GM23338 (cell line): ENCODE results near the gene BDH1. TPM values are rescaled to one million over a fixed set of nuclear protein-coding genes. Genes with fewer than 3 reads are reported as not detected.

Experiments
- ATAC-seq: fragments of 200-7000 bp; cut with Tn5 transposase; 3 replicates; pipeline ENCODE4 v1.9.1; 2020
- DNase-seq: peaks from one replicate; pipeline ENCODE4 v3.0.0-alpha.2; 2015; ENCODE audit warnings: low spot score
- H2AFZ ChIP-seq: fragments of 200-600 bp; sonication (generic); 2 replicates; pipeline ENCODE4 v1.8.0; 2016; ENCODE audit warnings: antibody characterized with exemption, mild to moderate bottlenecking, moderate library complexity
- H3F3A ChIP-seq: fragments of 200-600 bp; sonication (generic); replicated peaks from 2 replicates; pipeline ENCODE4 v1.8.0; 2017; ENCODE audit warnings: antibody characterized with exemption, mixed run types, low read depth
- H3K27ac ChIP-seq: fragments of 200-600 bp; sonication (generic); 2 replicates; pipeline ENCODE4 v1.6.1; 2016; ENCODE audit warnings: low read depth
- H3K27me3 ChIP-seq: fragments of 200-600 bp; sonication (generic); 2 replicates; pipeline ENCODE4 v1.8.0; 2016; ENCODE audit warnings: mild to moderate bottlenecking, mixed run types, moderate library complexity; ENCODE audit not compliant: insufficient read depth
- H3K36me3 ChIP-seq: fragments of 200-600 bp; sonication (generic); 2 replicates; pipeline ENCODE4 v1.8.0; 2016; ENCODE audit warnings: mild to moderate bottlenecking; ENCODE audit not compliant: insufficient read depth
- H3K4me1 ChIP-seq: fragments of 200-600 bp; sonication (generic); 2 replicates; pipeline ENCODE4 v1.8.0; 2016; ENCODE audit warnings: mild to moderate bottlenecking, moderate library complexity; ENCODE audit not compliant: insufficient read depth
- H3K4me2 ChIP-seq: fragments of 200-600 bp; sonication (generic); 2 replicates; pipeline ENCODE4 v1.7.1; 2017; ENCODE audit warnings: mixed run types
- H3K4me3 ChIP-seq: fragments of 200-600 bp; sonication (generic); 2 replicates; pipeline ENCODE4 v1.6.1; 2016; ENCODE audit warnings: mixed run types
- H3K79me2 ChIP-seq: fragments of 200-600 bp; sonication (generic); replicated peaks from 2 replicates; pipeline ENCODE4 v1.8.0; 2017; ENCODE audit warnings: mild to moderate bottlenecking; ENCODE audit not compliant: insufficient read depth
- H3K9me2 ChIP-seq: fragments of 200-600 bp; sonication (generic); 2 replicates; pipeline ENCODE4 v1.8.0; 2017; ENCODE audit not compliant: insufficient read depth
- H4K20me1 ChIP-seq: fragments of 200-600 bp; sonication (generic); replicated peaks from 2 replicates; pipeline ENCODE4 v1.8.0; 2017; ENCODE audit warnings: mild to moderate bottlenecking; ENCODE audit not compliant: insufficient read depth
- H3K27ac Mint-ChIP-seq: 2 replicates; pipeline ENCODE4 v1.8.0; 2020; ENCODE audit warnings: inconsistent platforms, mild to moderate bottlenecking, moderate library complexity, mixed read lengths
- H3K27me3 Mint-ChIP-seq: 3 replicates; pipeline ENCODE4 v1.8.0; 2022; ENCODE audit warnings: low read depth, mild to moderate bottlenecking, moderate library complexity, mixed read lengths, inconsistent platforms; ENCODE audit not compliant: insufficient read depth, poor library complexity
- H3K36me3 Mint-ChIP-seq: 3 replicates; pipeline ENCODE4 v1.8.0; 2021; ENCODE audit warnings: low read depth, mild to moderate bottlenecking, inconsistent platforms, moderate library complexity, mixed read lengths
- H3K4me1 Mint-ChIP-seq: 3 replicates; pipeline ENCODE4 v1.8.0; 2020; ENCODE audit warnings: mild to moderate bottlenecking, inconsistent platforms, mixed read lengths
- H3K4me3 Mint-ChIP-seq: 3 replicates; pipeline ENCODE4 v1.8.0; 2021; ENCODE audit warnings: moderate library complexity, mild to moderate bottlenecking, inconsistent platforms, mixed read lengths
- H3K9me3 Mint-ChIP-seq: 3 replicates; pipeline ENCODE4 v1.8.0; 2020; ENCODE audit warnings: moderate library complexity, mild to moderate bottlenecking, inconsistent platforms, mixed read lengths
- CREB1 ChIP-seq: fragments of 250-450 bp; sonication (Bioruptor Pico); IDR thresholded peaks from 2 replicates; pipeline ENCODE4 v1.5.0; 2020; ENCODE audit warnings: low read depth, mild to moderate bottlenecking, moderate library complexity
- CTCF ChIP-seq, 2 experiments: fragments of 200-600 bp in 1 of 2; sonication (generic) in 1 of 2; conservative IDR thresholded peaks; 2 replicates each; pipeline versions ENCODE4 v1.5.1 to v1.6.1; 2016 to 2017; ENCODE audit warnings: antibody characterized with exemption in 2 of 2, low read depth in 2 of 2, mild to moderate bottlenecking in 2 of 2, moderate library complexity in 1 of 2
- ETS1 ChIP-seq: IDR thresholded peaks from 2 replicates; pipeline ENCODE4 v1.6.1; 2016; ENCODE audit warnings: antibody characterized with exemption
- EZH2 ChIP-seq: fragments of 200-600 bp; sonication (generic); IDR thresholded peaks from one replicate; pipeline ENCODE4 v1.8.0; 2017; ENCODE audit warnings: antibody characterized with exemption, mild to moderate bottlenecking, low read depth; ENCODE audit not compliant: unreplicated experiment
- EZH2phosphoT487 ChIP-seq: fragments of 200-600 bp; sonication (generic); IDR thresholded peaks from one replicate; pipeline ENCODE4 v1.8.1; 2018; ENCODE audit warnings: antibody characterized with exemption; ENCODE audit not compliant: unreplicated experiment
- JUNB ChIP-seq: IDR thresholded peaks from one replicate; pipeline ENCODE4 v1.6.1; 2016; ENCODE audit warnings: antibody characterized with exemption; ENCODE audit not compliant: unreplicated experiment
- NANOG ChIP-seq: IDR thresholded peaks from 2 replicates; pipeline ENCODE4 v1.6.1; 2016; ENCODE audit warnings: antibody characterized with exemption, borderline replicate concordance
- POLR2AphosphoS5 ChIP-seq: IDR thresholded peaks from 2 replicates; pipeline ENCODE4 v1.6.1; 2016; ENCODE audit warnings: antibody characterized with exemption, low read depth
- REST ChIP-seq: IDR thresholded peaks from one replicate; pipeline ENCODE4 v1.6.1; 2018; ENCODE audit warnings: antibody characterized with exemption; ENCODE audit not compliant: unreplicated experiment
- STAT1 ChIP-seq: IDR thresholded peaks from one replicate; pipeline ENCODE4 v1.6.1; 2016; ENCODE audit warnings: antibody characterized with exemption; ENCODE audit not compliant: unreplicated experiment
- ZNF114 ChIP-seq: fragments of 250-450 bp; sonication (Bioruptor Pico); IDR thresholded peaks from 2 replicates; pipeline ENCODE4 v1.5.0; 2020; ENCODE audit warnings: mild to moderate bottlenecking, moderate library complexity
- ZNF331 ChIP-seq: fragments of 250-450 bp; sonication (Bioruptor Pico); IDR thresholded peaks from 2 replicates; pipeline ENCODE4 v1.5.0; 2020; ENCODE audit warnings: low read depth, mild to moderate bottlenecking, moderate library complexity
- ZNF462 ChIP-seq: fragments of 250-450 bp; sonication (Bioruptor Pico); IDR thresholded peaks from 2 replicates; pipeline ENCODE4 v1.5.0; 2020; ENCODE audit warnings: mild to moderate bottlenecking, moderate library complexity
- polyA plus RNA-seq: library from polyadenylated mRNA; unstranded; fragments of >200 nt; fragmentation: Nextera tagmentation; extraction: Ambion mirVana; gene quantifications from 2 replicates; pipeline ENCODE4 v1.2.1, GENCODE V29; 2016
- total RNA-seq: library from RNA; depleted of rRNA; stranded (reverse); fragments of >200 nt; shearing (Covaris generic); gene quantifications from 2 replicates; pipeline ENCODE4 v1.2.3, GENCODE V29; 2014

BDH1 gene
- total and polyA plus RNA-seq, 2 experiments from 2014 or later: 18.1 to 19.3 TPM

- Histone ChIP-seq H3K4me1 (0 out of 2 replicates have a peak, but pooled peaks cover 6% of the 10 kb centered on the region), H3K9me2 (no peaks in the 10 kb centered on the region), H3K79me2 (no peaks in the 10 kb centered on the region), H4K20me1 (no peaks in the 10 kb centered on the region), H3F3A (peaks cover 5% of the 10 kb centered on the region; the same call in 1 of the 2 replicates), H3K4me2 (no peak overlapping the region), H2AFZ (no peak overlapping the region), H3K27me3 (no peaks in the 10 kb centered on the region), H3K4me3 (no peak overlapping the region), H3K27ac (no peak overlapping the region), H3K36me3 (no peaks in the 10 kb centered on the region)
- Mint-ChIP-seq H3K36me3 (peaks cover 36% of the 10 kb centered on the region), H3K4me1 (peaks cover 41% of the 10 kb centered on the region), H3K9me3 (peaks cover 7% of the 10 kb centered on the region), H3K4me3 (no peak overlapping the region), H3K27ac (peak overlapping the region; percentile 52; the same call in 1 of the 2 replicates), H3K27me3 (peaks cover 4% of the 10 kb centered on the region)
- DNase-seq (no peak), ATAC-seq (no peak)
- no peak for TF ChIP-seq ZNF114
- TF ChIP-seq ETS1: no peak
- TF ChIP-seq REST: no peak
- no peak for TF ChIP-seq EZH2phosphoT487
- TF ChIP-seq POLR2AphosphoS5: no peak
- TF ChIP-seq CREB1 (CRISPR knock-in tag): no peak
- TF ChIP-seq EZH2: no peak
- TF ChIP-seq STAT1: no peak
- no peak for TF ChIP-seq JUNB
- no peak for TF ChIP-seq CTCF (conservative IDR thresholded peaks at IDR 0.05; ENCODE audit: low read depth in 2 of 2)
- no peak for TF ChIP-seq ZNF331 (CRISPR knock-in tag)
- no peak for TF ChIP-seq ZNF462 (CRISPR knock-in tag)
- no peak for TF ChIP-seq NANOG
Measured at GRCh38 chr3:197514786-197515355, 40.9 kb downstream of the BDH1 start.
